Epithelial cell of proximal tubule (primary cell): ENCODE results near the gene LATS2. TPM values are rescaled to one million over a fixed set of nuclear protein-coding genes. Genes with fewer than 3 reads are reported as not detected.

Source experiments
- DNase-seq: peaks from one replicate; pipeline ENCODE4 v3.0.0-alpha.2; 2011; ENCODE audit warnings: low read depth
- H3K4me3 ChIP-seq: 2 replicates; pipeline ENCODE4 v1.5.1; 2011; ENCODE audit warnings: low read depth, mild to moderate bottlenecking, low read length
- CTCF ChIP-seq: conservative IDR thresholded peaks from 2 replicates; pipeline ENCODE4 v1.5.1; 2012; ENCODE audit warnings: low read depth, mild to moderate bottlenecking, low read length
- total RNA-seq: library from RNA; depleted of rRNA; stranded (reverse); fragments of >200 nt; gene quantifications from 2 replicates; pipeline ENCODE4 v1.2.3, GENCODE V29; 2015

The LATS2 gene
- total RNA-seq, 1 donor from 2014 or later, result 22.1 TPM

GRCh38 chr13:21040120-21040826 lies 21.1 kb downstream of the LATS2 start:
- TF ChIP-seq CTCF, result no peak
- H3K4me3 ChIP-seq, result no peak overlapping the region
- DNase-seq, result no peak

GRCh38 chr13:21039097-21039800 lies 22.1 kb downstream of the LATS2 start:
- TF ChIP-seq CTCF, result no peak
- H3K4me3 ChIP-seq, result no peak overlapping the region
- DNase-seq, result no peak

DNA sequence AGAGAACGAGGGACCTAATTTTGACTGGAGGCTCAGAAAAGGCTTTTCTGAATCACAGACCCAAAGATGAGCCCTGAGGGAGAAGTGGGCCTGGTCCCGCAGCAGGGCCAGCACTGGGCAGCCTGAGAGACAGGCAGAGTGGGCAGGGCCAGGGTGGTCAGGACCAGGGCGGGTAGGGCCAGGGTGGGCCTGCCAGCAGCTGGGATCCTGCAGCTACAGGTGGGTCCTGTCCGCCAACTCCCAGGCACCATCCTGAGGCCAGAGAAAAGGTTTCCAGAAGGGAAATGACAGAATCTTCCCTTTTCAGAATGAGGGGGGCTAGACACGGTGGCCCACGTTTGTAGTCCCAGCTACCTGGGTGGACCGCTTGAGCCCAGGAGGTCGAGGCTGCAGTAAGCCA lies 23.7 kb downstream of the LATS2 start:
- no peak for DNase-seq
- TF ChIP-seq CTCF, result no peak
- H3K4me3 ChIP-seq, result no peak overlapping the region

DNA sequence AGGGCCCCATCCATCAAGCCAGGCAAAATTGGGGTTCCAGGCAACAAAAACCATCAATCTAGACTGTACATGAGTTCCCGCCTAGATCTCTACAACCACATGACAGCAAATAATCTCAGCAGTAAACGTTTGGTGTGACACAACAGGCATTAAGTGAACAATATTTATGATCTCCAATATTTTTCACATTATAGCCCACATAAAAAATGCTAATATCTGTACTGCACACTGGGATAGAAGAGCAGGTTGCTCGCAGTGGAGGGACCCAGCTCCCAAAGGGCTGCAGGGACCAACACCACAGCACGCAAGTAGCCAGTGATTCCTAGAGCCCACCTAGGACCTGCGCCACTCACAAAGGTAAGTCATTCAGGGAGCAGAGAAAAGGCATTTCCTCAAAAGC lies 25.9 kb downstream of the LATS2 start:
- no peak for TF ChIP-seq CTCF
- no peak for DNase-seq
- H3K4me3 ChIP-seq, result no peak overlapping the region

GRCh38 chr13:21034603-21035191 lies 26.7 kb downstream of the LATS2 start:
- no peak overlapping the region for H3K4me3 ChIP-seq
- no peak for DNase-seq

DNA sequence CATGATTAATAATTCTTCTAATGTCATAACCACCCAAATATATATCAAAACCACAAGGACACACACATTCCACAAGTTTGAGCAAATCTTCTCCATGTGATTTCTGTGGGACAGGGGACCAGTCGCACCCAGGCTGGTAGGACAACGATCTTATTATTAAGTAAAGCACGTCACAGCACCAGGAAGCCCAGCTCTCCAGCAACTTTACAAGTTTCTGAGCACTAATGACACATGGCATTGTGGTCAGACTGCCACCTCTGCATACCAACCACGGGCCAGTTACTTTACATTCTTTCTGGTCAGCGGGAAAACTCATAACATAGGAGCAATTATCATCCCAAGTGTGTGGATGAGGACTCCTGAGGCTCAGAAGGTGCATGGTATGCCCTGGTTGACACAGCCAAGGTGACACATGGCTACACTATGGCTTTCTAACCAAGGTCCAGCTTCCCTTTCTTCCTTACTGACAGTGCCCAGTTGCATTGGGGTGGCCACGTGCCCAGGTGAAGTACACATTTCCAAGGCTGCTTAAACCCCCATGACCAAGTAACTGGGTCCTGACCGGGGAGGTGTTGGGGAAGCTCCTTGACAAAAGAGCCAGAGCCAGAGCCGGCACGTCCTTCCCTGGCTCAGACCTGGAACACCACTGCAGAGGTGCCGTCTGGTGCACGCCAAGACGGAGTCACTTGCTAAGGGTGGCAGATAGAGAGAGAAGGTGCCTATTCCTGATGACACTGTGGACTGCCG lies 27.4 kb downstream of the LATS2 start:
- no peak for TF ChIP-seq CTCF
- no peak overlapping the region for H3K4me3 ChIP-seq
- DNase-seq, result peak; percentile 52

More at GRCh38 chr13:21034603-21035191, 26.7 kb downstream of the LATS2 start:
- peak; percentile 49 for TF ChIP-seq CTCF
